CD8-positive, alpha-beta memory T cell (primary cell): ENCODE data around the gene SPRING1. TPM values are rescaled to one million over a fixed set of nuclear protein-coding genes. Genes with fewer than 3 reads are reported as not detected.

ENCODE experiments used
- CTCF ChIA-PET: fragments of 350-600 bp; sonication (Branson Sonifier 250); formaldehyde crosslinking; loops from one replicate; lab custom pipeline; 2021; ENCODE audit warnings: antibody characterized with exemption; lab: Charles Lee
- POLR2A ChIA-PET: fragments of 350-600 bp; sonication (Branson Sonifier 250); formaldehyde crosslinking; loops from one replicate; lab custom pipeline; 2021; ENCODE audit warnings: antibody characterized with exemption; lab: Charles Lee
- DNase-seq, 5 donors: peaks; one replicate each; pipeline versions ENCODE4 v3.0.0 to v3.0.0-alpha.2; 2020 to 2022; ENCODE audit warnings: mixed read lengths in 1 of 5
- H3K27ac ChIP-seq: one replicate; pipeline ENCODE4 v1.7.0; 2013; ENCODE audit warnings: low read depth, mild to moderate bottlenecking, low read length, moderate library complexity
- H3K27me3 ChIP-seq: 2 replicates; pipeline ENCODE4 v1.7.0; 2013; ENCODE audit warnings: low read length, mild to moderate bottlenecking; ENCODE audit not compliant: insufficient read depth, poor library complexity, severe bottlenecking
- H3K36me3 ChIP-seq: 2 replicates; pipeline ENCODE4 v1.7.0; 2013; ENCODE audit warnings: mild to moderate bottlenecking, low read length, moderate library complexity; ENCODE audit not compliant: insufficient read depth
- H3K4me1 ChIP-seq: 2 replicates; pipeline ENCODE4 v1.7.0; 2013; ENCODE audit warnings: mild to moderate bottlenecking, low read length, moderate library complexity; ENCODE audit not compliant: insufficient read depth
- H3K4me3 ChIP-seq: 2 replicates; pipeline ENCODE4 v1.7.0; 2013; ENCODE audit warnings: mild to moderate bottlenecking, low read length
- H3K9me3 ChIP-seq: 2 replicates; pipeline ENCODE4 v1.7.0; 2013; ENCODE audit warnings: mild to moderate bottlenecking, low read length
- H3K27ac Mint-ChIP-seq, 8 donors: one replicate each; pipeline ENCODE4 v1.8.0; 2020 to 2021; ENCODE audit warnings: mixed read lengths in 8 of 8, mild to moderate bottlenecking in 6 of 8, inconsistent platforms in 3 of 8, moderate library complexity in 3 of 8
- H3K27me3 Mint-ChIP-seq, 2 donors: one replicate each; pipeline ENCODE4 v1.8.0; 2020 to 2021; ENCODE audit warnings: mixed read lengths in 2 of 2, mild to moderate bottlenecking in 1 of 2, moderate library complexity in 1 of 2
- H3K36me3 Mint-ChIP-seq, 3 donors: one replicate each; pipeline ENCODE4 v1.8.0; 2020 to 2021; ENCODE audit warnings: mixed read lengths in 3 of 3, inconsistent platforms in 1 of 3, mild to moderate bottlenecking in 1 of 3
- H3K4me1 Mint-ChIP-seq, 3 donors: one replicate each; pipeline ENCODE4 v1.8.0; 2020 to 2021; ENCODE audit warnings: mixed read lengths in 3 of 3, inconsistent platforms in 1 of 3, mild to moderate bottlenecking in 1 of 3
- H3K4me3 Mint-ChIP-seq, 7 donors: one replicate each; pipeline ENCODE4 v1.8.0; 2020 to 2021; ENCODE audit warnings: mixed read lengths in 7 of 7, mild to moderate bottlenecking in 6 of 7, moderate library complexity in 4 of 7, inconsistent platforms in 2 of 7
- H3K9me3 Mint-ChIP-seq, 5 donors: one replicate each; pipeline ENCODE4 v1.8.0; 2020 to 2022; ENCODE audit warnings: mixed read lengths in 5 of 5, mild to moderate bottlenecking in 3 of 5, moderate library complexity in 2 of 5, inconsistent platforms in 1 of 5
- polyA plus RNA-seq: library from polyadenylated mRNA; unstranded; fragments of 300-500 nt; fragmentation: Illumina TruSeq; gene quantifications from one replicate; pipeline ENCODE4 v1.2.3, GENCODE V29; 2021
- total RNA-seq, 2 experiments: library from RNA; stranded (reverse); gene quantifications; one replicate each; pipeline ENCODE4 v1.2.3, GENCODE V29; 2021

SPRING1 gene
- total and polyA plus RNA-seq, 3 experiments from 2014 or later, result 24.0 to 44.0 (median 41.3) TPM

DNA sequence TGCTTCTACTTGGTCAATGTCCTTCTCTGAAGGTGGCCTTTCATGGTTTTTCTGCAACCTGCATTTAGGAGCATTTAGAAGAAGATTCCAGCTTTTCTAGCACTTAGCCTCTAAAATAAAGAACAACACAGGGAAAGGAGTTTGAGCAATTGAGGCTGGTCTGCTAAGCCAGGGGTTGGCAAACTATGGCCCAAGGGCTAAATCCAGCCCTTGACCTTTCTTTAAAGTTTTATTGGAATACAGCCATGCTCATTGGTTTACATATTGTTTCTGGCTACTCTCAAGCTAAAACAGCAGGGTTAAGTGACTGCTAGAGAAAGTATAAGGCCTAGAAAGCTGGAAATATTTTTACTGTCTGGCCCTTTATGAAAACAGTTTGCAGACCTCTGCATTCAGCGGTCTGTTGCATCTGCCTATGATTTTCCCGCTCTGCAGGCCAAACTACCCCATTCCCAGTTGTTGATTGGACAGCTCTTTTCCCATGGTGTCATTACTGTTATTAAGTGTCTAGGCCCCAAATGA lies 39.3 kb downstream of the SPRING1 start:
- Histone ChIP-seq H3K9me3 (no peaks in the 10 kb centered on the region), H3K27me3 (peaks cover 8% of the 10 kb centered on the region), H3K27ac (no peak overlapping the region), H3K4me1 (peaks cover 4% of the 10 kb centered on the region), H3K36me3 (no peaks in the 10 kb centered on the region), H3K4me3 (no peak overlapping the region)
- Mint-ChIP-seq H3K27me3 (peaks cover 13 to 30% of the 10 kb centered on the region in 2 donors), H3K4me1 (peaks cover 0 to 5% (median 3%) of the 10 kb centered on the region in 3 donors), H3K36me3 (peaks cover 0 to 3% (median 0%) of the 10 kb centered on the region in 3 donors), H3K4me3 (no peak overlapping the region), H3K9me3 (no peaks in the 10 kb centered on the region), H3K27ac (no peak overlapping the region)
- POLR2A ChIA-PET, result no interaction called here
- CTCF ChIA-PET, result interaction anchor here (4.3 kb wide), 1 partner anchor 11 kb away, joined by 13 read pairs; no protein-coding TSS in a partner anchor
- DNase-seq, result no peak

GRCh38 chr12:116698116-116698515 lies 39.8 kb downstream of the SPRING1 start:
- Mint-ChIP-seq H3K36me3 (no peaks in the 10 kb centered on the region), H3K9me3 (no peaks in the 10 kb centered on the region), H3K4me1 (peaks cover 0 to 5% (median under 1%) of the 10 kb centered on the region in 3 donors), H3K27ac (no peak overlapping the region), H3K4me3 (no peak overlapping the region), H3K27me3 (peaks cover 15 to 32% of the 10 kb centered on the region in 2 donors)
- CTCF ChIA-PET, result interaction anchor here (4.3 kb wide), 1 partner anchor 11 kb away, joined by 13 read pairs; no protein-coding TSS in a partner anchor
- Histone ChIP-seq H3K36me3 (no peaks in the 10 kb centered on the region), H3K4me3 (no peak overlapping the region), H3K27ac (no peak overlapping the region), H3K9me3 (no peaks in the 10 kb centered on the region), H3K4me1 (no peaks in the 10 kb centered on the region), H3K27me3 (peaks cover 4% of the 10 kb centered on the region)
- POLR2A ChIA-PET, result no interaction called here
- no peak for DNase-seq

DNA sequence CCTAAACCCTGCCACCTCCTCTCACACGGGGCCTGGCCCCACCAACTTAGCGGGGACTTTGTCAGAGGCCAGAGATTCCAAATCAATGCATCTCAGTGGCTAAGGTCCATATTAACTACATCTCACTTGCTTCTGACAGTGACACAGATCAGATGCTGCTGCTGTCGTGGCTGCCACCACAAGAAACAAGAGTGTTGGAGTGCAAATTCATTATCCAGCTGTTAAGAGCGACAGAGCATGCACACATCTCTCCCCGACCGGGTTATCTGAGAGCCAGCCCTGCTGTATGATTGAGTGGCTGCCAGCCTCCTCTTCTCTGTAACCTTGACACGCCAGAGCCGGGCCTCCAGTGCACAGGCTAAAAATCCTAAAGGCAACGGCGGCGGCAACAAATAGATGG lies 40.2 kb downstream of the SPRING1 start:
- Mint-ChIP-seq H3K4me1 (peaks cover 0 to 5% (median 0%) of the 10 kb centered on the region in 3 donors), H3K4me3 (no peak overlapping the region), H3K27me3 (peaks cover 15 to 36% of the 10 kb centered on the region in 2 donors), H3K36me3 (no peaks in the 10 kb centered on the region), H3K9me3 (no peaks in the 10 kb centered on the region), H3K27ac (no peak overlapping the region)
- H3K4me3 ChIP-seq, result no peak overlapping the region
- POLR2A ChIA-PET, result no interaction called here
- no peak for DNase-seq
- CTCF ChIA-PET, result interaction anchor here (4.3 kb wide), 1 partner anchor 12 kb away, joined by 13 read pairs; no protein-coding TSS in a partner anchor
- H3K27ac ChIP-seq, result no peak overlapping the region
- no peaks in the 10 kb centered on the region for H3K36me3 ChIP-seq
- no peaks in the 10 kb centered on the region for H3K9me3 ChIP-seq
- H3K4me1 ChIP-seq, result no peaks in the 10 kb centered on the region
- H3K27me3 ChIP-seq, result peaks cover 4% of the 10 kb centered on the region

GRCh38 chr12:116697305-116697704 lies 40.6 kb downstream of the SPRING1 start:
- Mint-ChIP-seq H3K36me3 (no peaks in the 10 kb centered on the region), H3K4me3 (no peak overlapping the region), H3K27ac (no peak overlapping the region), H3K27me3 (peaks cover 15 to 38% of the 10 kb centered on the region in 2 donors), H3K4me1 (peaks cover 0 to 5% (median 1%) of the 10 kb centered on the region in 3 donors), H3K9me3 (no peaks in the 10 kb centered on the region)
- Histone ChIP-seq H3K4me1 (no peaks in the 10 kb centered on the region), H3K9me3 (no peaks in the 10 kb centered on the region), H3K27me3 (peaks cover 4% of the 10 kb centered on the region), H3K4me3 (no peak overlapping the region), H3K36me3 (no peaks in the 10 kb centered on the region), H3K27ac (no peak overlapping the region)
- ChIA-PET CTCF (interaction anchor here (4.3 kb wide), 1 partner anchor 12 kb away, joined by 13 read pairs; no protein-coding TSS in a partner anchor), POLR2A (no interaction called here)
- no peak for DNase-seq

DNA sequence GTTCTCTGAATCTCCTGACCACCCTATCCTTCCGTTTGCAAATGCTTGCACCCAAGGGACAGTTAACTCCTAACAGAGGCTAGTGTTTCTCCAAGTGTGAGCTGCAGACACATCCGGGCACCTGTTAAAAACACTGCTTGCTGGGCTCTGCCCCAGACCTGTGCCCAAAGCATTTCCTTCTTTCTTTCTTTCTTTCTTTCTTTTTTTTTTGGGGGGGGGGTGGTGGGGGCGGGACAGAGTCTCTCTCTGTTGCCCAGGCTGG lies 42.5 kb downstream of the SPRING1 start:
- no peak overlapping the region for H3K4me3 Mint-ChIP-seq
- H3K9me3 Mint-ChIP-seq, result no peaks in the 10 kb centered on the region
- H3K4me3 ChIP-seq, result no peak overlapping the region
- H3K27me3 Mint-ChIP-seq, result peaks cover 20 to 46% of the 10 kb centered on the region in 2 donors
- peak overlapping the region in 1 of 8 donors; percentile 31 for H3K27ac Mint-ChIP-seq
- H3K4me1 Mint-ChIP-seq, result peaks cover 0 to 5% (median 1%) of the 10 kb centered on the region in 3 donors
- H3K4me1 ChIP-seq, result no peaks in the 10 kb centered on the region
- H3K27ac ChIP-seq, result no peak overlapping the region
- CTCF ChIA-PET, result no interaction called here
- POLR2A ChIA-PET, result no interaction called here
- DNase-seq, result no peak
- no peaks in the 10 kb centered on the region for H3K36me3 ChIP-seq
- no peaks in the 10 kb centered on the region for H3K9me3 ChIP-seq
- H3K27me3 ChIP-seq, result peaks cover 4% of the 10 kb centered on the region
- no peaks in the 10 kb centered on the region for H3K36me3 Mint-ChIP-seq

DNA sequence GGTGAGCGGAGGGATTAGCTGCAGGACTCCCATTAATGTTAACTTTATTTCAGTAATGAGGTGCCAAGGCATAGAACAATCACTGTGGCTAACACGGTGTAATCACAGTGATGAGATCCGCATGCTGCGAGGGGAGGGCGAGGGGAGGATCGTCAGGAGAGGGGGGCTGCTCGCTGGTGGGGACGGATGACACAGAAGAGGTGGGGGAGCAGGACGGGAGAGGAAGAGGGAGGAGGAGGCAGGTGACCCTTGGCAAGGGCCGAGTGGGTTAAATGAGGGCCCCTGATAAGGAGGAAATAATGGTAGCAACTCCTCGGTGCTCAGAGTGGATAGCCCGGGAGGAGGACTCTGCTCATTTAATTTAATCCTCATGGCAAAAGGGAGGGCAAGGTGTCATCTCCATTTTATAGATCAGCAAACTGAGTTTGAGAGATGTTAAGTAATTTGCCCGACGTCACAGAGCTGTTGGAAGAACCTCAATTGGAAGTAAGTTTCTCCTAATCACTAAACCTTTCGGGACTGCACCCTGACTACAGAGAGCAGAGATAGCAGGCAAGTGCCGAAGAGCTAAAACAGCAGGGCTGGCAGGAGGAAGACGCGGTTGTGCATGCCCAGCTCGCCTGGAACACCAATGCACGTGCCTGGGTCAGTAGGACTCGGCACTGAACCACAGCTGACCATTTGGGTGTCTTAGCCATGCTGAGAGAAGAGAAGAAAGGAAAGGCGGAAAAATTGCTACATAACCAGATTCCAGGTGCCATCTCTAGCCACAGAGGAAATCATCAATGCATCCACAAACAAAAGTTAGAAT lies 43.0 kb downstream of the SPRING1 start:
- Mint-ChIP-seq H3K36me3 (no peaks in the 10 kb centered on the region), H3K4me3 (no peak overlapping the region), H3K9me3 (no peaks in the 10 kb centered on the region), H3K27me3 (peaks cover 20 to 46% of the 10 kb centered on the region in 2 donors), H3K27ac (peak overlapping the region in 1 of 8 donors; percentile 5), H3K4me1 (peaks cover 0 to 5% (median 1%) of the 10 kb centered on the region in 3 donors)
- no peaks in the 10 kb centered on the region for H3K4me1 ChIP-seq
- no peak overlapping the region for H3K27ac ChIP-seq
- ChIA-PET CTCF (no interaction called here), POLR2A (no interaction called here)
- no peaks in the 10 kb centered on the region for H3K36me3 ChIP-seq
- no peak overlapping the region for H3K4me3 ChIP-seq
- H3K9me3 ChIP-seq, result no peaks in the 10 kb centered on the region
- peaks cover 4% of the 10 kb centered on the region for H3K27me3 ChIP-seq
- DNase-seq, result no peak

DNA sequence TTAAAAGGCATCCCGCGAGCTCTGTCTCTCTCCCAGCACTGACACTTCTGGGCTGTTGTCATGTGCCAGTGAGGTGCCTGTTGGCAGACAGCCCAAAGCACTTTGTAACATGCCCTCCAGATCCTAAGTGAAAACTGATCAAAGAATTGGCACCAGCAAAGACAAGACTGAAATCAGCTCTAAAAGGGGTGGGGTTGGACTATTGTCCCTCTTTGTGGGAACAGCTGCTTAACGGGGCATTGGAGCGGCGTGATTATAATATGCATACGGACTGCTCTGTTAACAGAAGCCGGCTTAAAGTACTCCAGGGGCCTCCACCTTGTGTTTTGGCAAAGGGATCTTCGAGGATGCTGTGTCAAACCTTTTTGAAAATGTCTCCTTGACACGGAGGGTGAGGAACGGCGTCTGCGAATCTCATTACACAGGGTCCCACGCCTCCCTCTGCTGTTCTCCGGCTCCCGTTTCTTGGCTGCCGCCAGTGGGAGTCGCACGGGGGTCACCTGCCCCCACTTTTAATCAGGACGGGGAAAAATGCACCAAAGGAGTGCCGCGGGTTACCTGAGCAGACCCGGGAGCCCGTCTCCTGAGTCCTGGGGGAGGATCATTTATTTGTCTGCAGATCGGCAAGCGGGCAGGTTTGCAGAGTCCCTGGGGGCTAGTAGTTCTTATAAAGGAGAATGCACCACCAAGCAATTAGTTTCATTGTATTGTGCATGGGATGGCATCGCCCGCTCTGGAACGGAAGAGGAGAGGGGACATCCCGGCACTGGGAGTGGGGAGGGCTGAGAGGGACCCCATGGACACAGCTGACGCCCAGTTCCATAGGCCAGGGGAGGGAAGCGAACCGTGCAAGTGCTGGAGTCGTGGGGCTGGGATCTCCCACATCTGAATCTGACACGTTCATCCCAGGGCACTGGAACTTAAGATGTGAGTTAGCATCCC lies 44.3 kb downstream of the SPRING1 start:
- H3K4me1 Mint-ChIP-seq, result peaks cover 0 to 5% (median 1%) of the 10 kb centered on the region in 3 donors
- DNase-seq, result no peak
- peak overlapping the region in 1 of 8 donors; percentile 69 for H3K27ac Mint-ChIP-seq
- ChIA-PET POLR2A (no interaction called here), CTCF (interaction anchor here (2.5 kb wide), 1 partner anchor 15 kb away, joined by 7 read pairs; no protein-coding TSS in a partner anchor)
- no peaks in the 10 kb centered on the region for H3K36me3 Mint-ChIP-seq
- peak overlapping the region in 1 of 7 donors; percentile 18 for H3K4me3 Mint-ChIP-seq
- H3K27ac ChIP-seq, result no peak overlapping the region
- H3K27me3 ChIP-seq, result peaks cover 4% of the 10 kb centered on the region
- H3K4me1 ChIP-seq, result no peaks in the 10 kb centered on the region
- no peaks in the 10 kb centered on the region for H3K9me3 Mint-ChIP-seq
- no peak overlapping the region for H3K4me3 ChIP-seq
- H3K27me3 Mint-ChIP-seq, result peaks cover 24 to 46% of the 10 kb centered on the region in 2 donors
- H3K9me3 ChIP-seq, result no peaks in the 10 kb centered on the region
- no peaks in the 10 kb centered on the region for H3K36me3 ChIP-seq
